ENCODE data around the gene TDRD12.
"Not testable (repeated sequence)": the region's sequence is repeated elsewhere in the genome, so short reads cannot be mapped to it uniquely, and the experiment has no call there.

TDRD12 gene

DNA sequence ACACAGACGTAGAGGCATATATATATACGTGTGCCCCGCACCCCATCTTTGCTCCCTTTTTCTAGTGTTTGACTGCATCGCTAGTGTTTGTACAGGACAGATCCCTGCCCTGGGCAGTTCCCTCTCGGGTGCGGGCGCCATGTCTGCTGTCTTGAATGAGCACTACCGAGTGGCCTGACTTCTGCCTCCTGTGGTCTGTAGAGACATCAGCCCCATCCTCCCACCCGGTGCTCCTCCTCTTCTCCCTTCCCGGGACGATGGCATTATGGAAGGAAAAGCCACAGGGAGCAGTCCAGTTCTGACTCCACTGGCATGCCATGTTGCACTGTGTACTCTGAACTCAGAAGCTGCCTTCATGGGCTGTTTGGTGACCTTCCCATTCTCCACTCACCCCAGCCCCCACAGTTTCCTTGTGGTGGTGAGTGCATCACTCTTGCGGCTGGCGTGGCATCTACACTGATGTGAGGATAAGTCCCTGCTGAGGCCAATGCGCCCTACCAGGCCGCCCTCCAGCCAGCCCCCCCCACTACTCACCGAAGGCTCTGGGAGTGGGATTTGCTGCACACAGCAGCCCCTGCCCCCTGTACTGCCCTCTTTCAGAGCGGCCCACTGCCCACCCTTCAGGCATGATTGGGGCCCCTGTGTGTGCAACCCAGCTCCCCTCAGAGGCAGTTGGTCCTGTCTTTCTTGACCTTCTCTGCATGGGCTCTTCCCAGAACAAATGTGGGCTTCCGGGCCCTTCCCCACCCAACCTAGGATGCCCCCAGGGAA lies 25.2 kb downstream of the TDRD12 start:
- no peak for DNase-seq (ENCODE audit: low read depth)

DNA sequence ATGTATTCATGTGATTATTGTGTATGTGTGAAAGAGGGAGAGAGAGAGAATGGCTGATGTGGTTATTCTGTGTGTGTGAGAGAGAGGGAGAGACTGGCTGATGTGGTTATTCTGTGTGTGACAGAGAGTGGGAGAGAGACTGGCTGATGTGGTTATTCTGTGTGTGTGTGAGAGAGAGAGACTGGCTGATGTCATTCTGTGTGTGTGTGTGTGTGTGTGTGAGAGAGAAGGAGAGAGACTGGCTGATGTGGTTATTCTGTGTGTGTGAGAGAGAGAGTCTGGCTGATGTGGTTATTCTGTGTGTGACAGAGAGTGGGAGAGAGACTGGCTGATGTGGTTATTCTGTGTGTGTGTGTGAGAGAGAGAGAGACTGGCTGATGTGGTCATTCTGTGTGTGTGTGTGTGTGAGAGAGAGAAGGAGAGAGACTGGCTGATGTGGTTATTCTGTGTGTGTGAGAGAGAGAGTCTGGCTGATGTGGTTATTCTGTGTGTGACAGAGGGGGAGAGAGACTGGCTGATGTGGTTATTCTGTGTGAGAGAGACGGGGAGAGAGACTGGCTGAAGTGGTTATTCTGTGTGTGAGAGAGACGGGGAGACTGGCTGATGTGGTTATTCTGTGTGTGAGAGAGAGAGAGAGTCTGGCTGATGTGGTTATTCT lies 26.2 kb downstream of the TDRD12 start:
- not testable (repeated sequence) for H3K4me3 ChIP-seq (ENCODE audit: control insufficient read depth, low read depth, low read length); DNase-seq (ENCODE audit: low read depth)

More for the DNA sequence above, 25.2 kb downstream of the TDRD12 start:
- TF ChIP-seq, protein P1, sequence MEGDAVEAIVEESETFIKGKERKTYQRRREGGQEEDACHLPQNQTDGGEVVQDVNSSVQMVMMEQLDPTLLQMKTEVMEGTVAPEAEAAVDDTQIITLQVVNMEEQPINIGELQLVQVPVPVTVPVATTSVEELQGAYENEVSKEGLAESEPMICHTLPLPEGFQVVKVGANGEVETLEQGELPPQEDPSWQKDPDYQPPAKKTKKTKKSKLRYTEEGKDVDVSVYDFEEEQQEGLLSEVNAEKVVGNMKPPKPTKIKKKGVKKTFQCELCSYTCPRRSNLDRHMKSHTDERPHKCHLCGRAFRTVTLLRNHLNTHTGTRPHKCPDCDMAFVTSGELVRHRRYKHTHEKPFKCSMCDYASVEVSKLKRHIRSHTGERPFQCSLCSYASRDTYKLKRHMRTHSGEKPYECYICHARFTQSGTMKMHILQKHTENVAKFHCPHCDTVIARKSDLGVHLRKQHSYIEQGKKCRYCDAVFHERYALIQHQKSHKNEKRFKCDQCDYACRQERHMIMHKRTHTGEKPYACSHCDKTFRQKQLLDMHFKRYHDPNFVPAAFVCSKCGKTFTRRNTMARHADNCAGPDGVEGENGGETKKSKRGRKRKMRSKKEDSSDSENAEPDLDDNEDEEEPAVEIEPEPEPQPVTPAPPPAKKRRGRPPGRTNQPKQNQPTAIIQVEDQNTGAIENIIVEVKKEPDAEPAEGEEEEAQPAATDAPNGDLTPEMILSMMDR (IDR thresholded peaks at IDR 0.05; ENCODE audit: control insufficient read depth, insufficient read depth, low read depth, low read length, missing control alignments): no peak
- no peak overlapping the region for H3K4me3 ChIP-seq (ENCODE audit: control insufficient read depth, low read depth, low read length)

DNA sequence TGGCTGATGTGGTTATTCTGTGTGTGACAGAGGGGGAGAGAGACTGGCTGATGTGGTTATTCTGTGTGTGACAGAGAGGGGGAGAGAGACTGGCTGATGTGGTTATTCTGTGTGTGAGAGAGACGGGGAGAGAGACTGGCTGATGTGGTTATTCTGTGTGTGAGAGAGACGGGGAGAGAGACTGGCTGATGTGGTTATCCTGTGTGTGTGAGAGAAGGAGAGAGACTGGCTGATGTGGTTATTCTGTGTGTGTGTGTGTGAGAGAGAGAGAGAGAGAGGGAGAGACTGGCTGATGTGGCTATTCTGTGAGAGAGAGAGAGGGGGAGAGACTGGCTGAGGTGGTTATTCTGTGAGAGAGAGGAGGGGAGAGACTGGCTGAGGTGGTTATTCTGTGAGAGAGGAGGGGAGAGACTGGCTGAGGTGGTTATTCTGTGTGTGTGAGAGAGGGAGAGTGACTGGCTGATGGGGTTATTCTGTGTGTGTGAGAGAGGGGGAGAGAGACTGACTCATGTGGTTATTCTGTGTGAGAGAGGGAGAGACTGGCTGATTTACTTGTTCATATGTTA lies 27.1 kb downstream of the TDRD12 start:
- not testable (repeated sequence) for DNase-seq (ENCODE audit: low read depth); H3K4me3 ChIP-seq (ENCODE audit: control insufficient read depth, low read depth, low read length)

DNA sequence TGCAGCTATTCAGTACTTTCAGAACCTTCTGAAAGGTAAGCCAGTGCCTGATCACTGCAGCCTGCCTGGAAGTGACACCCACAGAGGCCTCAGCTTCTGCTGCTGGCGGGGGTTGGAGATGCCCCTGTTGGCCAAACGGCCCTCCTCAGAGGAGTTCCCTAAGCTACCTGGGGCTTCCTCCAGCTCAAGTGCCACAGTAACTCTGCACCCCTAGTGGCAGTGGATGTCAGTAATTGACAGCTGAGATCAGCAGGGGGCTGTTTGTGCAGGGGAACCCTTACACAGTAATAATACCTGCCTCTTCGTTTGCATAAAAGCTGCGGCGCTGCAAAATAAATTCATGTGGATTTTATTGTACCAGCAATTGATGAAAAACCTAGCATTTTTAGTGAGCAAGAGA lies 28.9 kb downstream of the TDRD12 start:
- H3K4me3 ChIP-seq (ENCODE audit: control insufficient read depth, low read depth, low read length): no peak overlapping the region
- TF ChIP-seq, protein P1 (IDR thresholded peaks at IDR 0.05; ENCODE audit: control insufficient read depth, insufficient read depth, low read depth, low read length, missing control alignments): no peak
- DNase-seq (ENCODE audit: low read depth): no peak

DNA sequence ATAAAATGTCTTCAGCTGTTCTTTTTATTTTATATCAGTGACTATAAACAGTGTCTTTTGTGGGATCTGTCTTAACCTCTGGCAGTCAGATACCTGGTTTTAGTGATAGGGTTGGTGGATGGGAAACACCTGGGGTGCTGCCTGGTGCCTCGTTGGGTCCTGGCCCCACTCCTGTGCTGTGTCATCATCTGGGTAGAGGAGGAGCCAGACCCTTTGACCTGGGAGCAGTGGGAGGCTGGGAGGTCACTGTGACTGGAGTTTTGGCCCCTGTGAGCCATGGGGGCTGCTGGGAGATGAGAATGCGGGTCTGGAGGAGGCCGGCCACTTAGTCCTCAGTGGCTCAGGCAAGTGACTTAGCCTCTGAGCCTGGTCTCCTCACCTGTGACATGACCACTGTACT lies 29.4 kb downstream of the TDRD12 start:
- DNase-seq (ENCODE audit: low read depth): no peak
- H3K4me3 ChIP-seq (ENCODE audit: control insufficient read depth, low read depth, low read length): no peak overlapping the region
- TF ChIP-seq, protein P1 (IDR thresholded peaks at IDR 0.05; ENCODE audit: control insufficient read depth, insufficient read depth, low read depth, low read length, missing control alignments): no peak

DNA sequence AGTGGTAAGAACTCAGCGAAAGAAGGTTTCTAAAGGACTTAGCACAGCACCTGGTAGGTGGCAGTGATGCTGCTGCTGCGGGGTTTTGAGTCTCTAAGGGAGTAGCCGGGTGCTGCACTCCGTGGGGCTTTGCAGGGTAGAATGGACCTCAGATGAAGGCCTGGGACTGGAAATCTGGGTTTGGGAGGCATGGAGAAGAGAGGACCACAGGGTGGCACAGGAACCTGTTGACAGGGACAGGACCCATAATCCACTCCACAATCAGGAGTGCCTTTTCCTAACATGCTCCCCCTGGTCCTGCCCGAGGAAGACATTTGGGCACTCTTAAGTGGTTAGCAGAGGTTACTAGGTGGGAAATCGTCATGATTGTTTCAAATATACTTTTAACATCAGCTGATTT lies 29.8 kb downstream of the TDRD12 start:
- no peak for DNase-seq (ENCODE audit: low read depth)
- TF ChIP-seq, protein P1 (IDR thresholded peaks at IDR 0.05; ENCODE audit: control insufficient read depth, insufficient read depth, low read depth, low read length, missing control alignments): no peak
- no peak overlapping the region for H3K4me3 ChIP-seq (ENCODE audit: control insufficient read depth, low read depth, low read length)

DNA sequence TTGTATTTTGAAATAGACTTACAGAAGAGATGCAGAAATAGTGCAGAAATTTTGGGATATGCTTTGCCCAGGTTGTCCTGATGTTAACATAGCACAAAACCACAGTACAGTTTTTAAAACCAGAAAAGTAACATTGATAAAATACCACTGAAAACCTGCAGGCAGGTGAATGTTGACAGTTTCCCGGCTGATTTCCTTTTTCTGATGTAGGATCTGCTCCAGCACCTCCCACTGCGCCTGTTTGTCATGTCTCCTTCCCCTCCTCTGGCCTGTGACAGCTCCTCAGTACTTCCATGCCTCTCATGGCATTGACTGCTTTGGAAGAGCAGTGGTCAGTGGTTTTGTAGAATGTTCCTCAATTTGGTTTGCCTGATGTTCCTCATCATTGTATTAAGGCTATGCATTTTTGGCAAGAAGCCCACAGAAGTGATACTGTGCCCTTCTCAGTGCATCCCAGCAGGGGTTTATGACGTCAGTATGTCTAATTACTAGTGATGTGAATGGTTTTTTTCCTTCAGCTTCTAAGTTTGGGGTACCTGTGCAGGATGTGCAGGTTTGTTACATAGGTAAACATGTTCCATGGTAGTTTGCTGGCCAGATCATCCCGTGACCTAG lies 31.0 kb downstream of the TDRD12 start:
- TF ChIP-seq, protein P1 (IDR thresholded peaks at IDR 0.05; ENCODE audit: control insufficient read depth, insufficient read depth, low read depth, low read length, missing control alignments): no peak
- no peak overlapping the region for H3K4me3 ChIP-seq (ENCODE audit: control insufficient read depth, low read depth, low read length)
- no peak for DNase-seq (ENCODE audit: low read depth)

Measured in AG09309 (cell line).